ENCODE data around the gene ZDHHC9.

- TF ChIP-seq EP300 (IDR thresholded peaks at IDR 0.05; ENCODE audit: borderline replicate concordance in 1 of 2, low read depth in 1 of 2, low read length in 1 of 2) (no peak), TCF12 (IDR thresholded peaks at IDR 0.05) (no peak), TEAD4 (IDR thresholded peaks at IDR 0.05; ENCODE audit: borderline replicate concordance, insufficient read depth) (no peak), MEF2A (IDR thresholded peaks at IDR 0.05; ENCODE audit: borderline replicate concordance, low read depth) (no peak), CTCF (IDR thresholded peaks at IDR 0.05) (no peak), JUND (IDR thresholded peaks at IDR 0.05) (no peak), POLR2AphosphoS5 (IDR thresholded peaks at IDR 0.05; ENCODE audit: low read depth, low read length) (no peak), MXI1 (IDR thresholded peaks at IDR 0.05; ENCODE audit: low read depth, low read length) (no peak)
Measured at GRCh38 chrX:129791336-129791735, 52.4 kb downstream of the ZDHHC9 start.
